ENCODE data around the gene HTT.

HTT gene

DNA sequence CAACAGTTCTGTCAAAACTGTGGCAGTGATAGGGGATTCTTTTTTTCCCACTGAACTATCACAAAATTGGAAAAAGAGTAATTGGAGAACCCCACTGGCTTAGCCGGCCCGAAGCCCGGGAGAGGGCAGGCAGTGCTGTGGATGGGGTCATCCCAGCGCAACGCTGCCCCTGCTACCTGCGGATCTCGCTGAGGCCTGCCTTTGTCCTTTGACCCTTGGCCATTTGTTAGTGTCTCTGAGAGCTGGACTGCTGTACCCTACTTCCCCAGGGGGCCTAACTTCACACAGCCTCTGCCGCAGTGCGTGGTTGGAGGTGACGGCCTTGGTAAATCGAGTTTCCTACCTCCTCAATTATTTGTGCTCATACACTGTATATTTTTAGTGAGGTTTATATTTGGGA is 131.5 kb downstream of the HTT start:
- H2BK12ac ChIP-seq (ENCODE audit: low read length) = no peak overlapping the region
- H3K9ac ChIP-seq (ENCODE audit: low read depth, low read length, poor library complexity) = peak overlapping the region; percentile 14
- no peak overlapping the region for H3K4ac ChIP-seq (ENCODE audit: low read length)
- H3K79me1 ChIP-seq (ENCODE audit: low read depth, low read length) = peaks cover 2% of the 10 kb centered on the region
- no peak overlapping the region for H3K27ac ChIP-seq (replicated peaks; ENCODE audit: low read length)
- H3K4me3 ChIP-seq (ENCODE audit: low read length in 2 of 2) = no peak overlapping the region
- no peak overlapping the region for H3K23ac ChIP-seq (ENCODE audit: low read depth, low read length, poor library complexity)
- no CpG with 5 or more reads among the region's 11 CpGs for WGBS, 2 donors (ENCODE audit: extremely low coverage in 2 of 2, insufficient read length in 2 of 2, insufficient replicate concordance in 1 of 2)
- peak; percentile 24 for DNase-seq (ENCODE audit: low spot score)
- no peak overlapping the region for H3K14ac ChIP-seq (ENCODE audit: low read length)
- H3K4me2 ChIP-seq (ENCODE audit: insufficient read depth, low read length, poor library complexity, severe bottlenecking) = no peak overlapping the region
- H3K4me1 ChIP-seq (ENCODE audit: control insufficient read depth in 2 of 2, insufficient read depth in 1 of 2, low read depth in 1 of 2, low read length in 2 of 2) = peaks cover 5 to 10% of the 10 kb centered on the region in 2 donors
- H3K36me3 ChIP-seq (replicated peaks in 1 of 2; ENCODE audit: control insufficient read depth in 2 of 2, insufficient read depth in 2 of 2, low read length in 2 of 2) = peaks cover 31 to 77% of the 10 kb centered on the region in 2 donors
- H2BK5ac ChIP-seq (ENCODE audit: low read length) = no peak overlapping the region
- no peaks in the 10 kb centered on the region for H3K27me3 ChIP-seq (ENCODE audit: control insufficient read depth in 3 of 3, insufficient read depth in 3 of 3, low read depth in 1 of 3, low read length in 3 of 3)
- no peak overlapping the region for H3K18ac ChIP-seq (ENCODE audit: low read length)
- H2AFZ ChIP-seq (ENCODE audit: low read length) = no peak overlapping the region
- H2BK15ac ChIP-seq (ENCODE audit: low read length) = no peak overlapping the region
- H4K91ac ChIP-seq (ENCODE audit: low read depth, low read length, poor library complexity) = no peak overlapping the region
- no peak overlapping the region for H4K8ac ChIP-seq (ENCODE audit: low read depth, low read length)
- no peak overlapping the region for H2BK120ac ChIP-seq (ENCODE audit: low read depth, low read length)
- no peaks in the 10 kb centered on the region for H3K9me3 ChIP-seq (replicated peaks in 1 of 2; ENCODE audit: control insufficient read depth in 2 of 2, insufficient read depth in 1 of 2, low read depth in 1 of 2, low read length in 2 of 2)
- H2AK5ac ChIP-seq (ENCODE audit: low read depth, low read length) = no peak overlapping the region

DNA sequence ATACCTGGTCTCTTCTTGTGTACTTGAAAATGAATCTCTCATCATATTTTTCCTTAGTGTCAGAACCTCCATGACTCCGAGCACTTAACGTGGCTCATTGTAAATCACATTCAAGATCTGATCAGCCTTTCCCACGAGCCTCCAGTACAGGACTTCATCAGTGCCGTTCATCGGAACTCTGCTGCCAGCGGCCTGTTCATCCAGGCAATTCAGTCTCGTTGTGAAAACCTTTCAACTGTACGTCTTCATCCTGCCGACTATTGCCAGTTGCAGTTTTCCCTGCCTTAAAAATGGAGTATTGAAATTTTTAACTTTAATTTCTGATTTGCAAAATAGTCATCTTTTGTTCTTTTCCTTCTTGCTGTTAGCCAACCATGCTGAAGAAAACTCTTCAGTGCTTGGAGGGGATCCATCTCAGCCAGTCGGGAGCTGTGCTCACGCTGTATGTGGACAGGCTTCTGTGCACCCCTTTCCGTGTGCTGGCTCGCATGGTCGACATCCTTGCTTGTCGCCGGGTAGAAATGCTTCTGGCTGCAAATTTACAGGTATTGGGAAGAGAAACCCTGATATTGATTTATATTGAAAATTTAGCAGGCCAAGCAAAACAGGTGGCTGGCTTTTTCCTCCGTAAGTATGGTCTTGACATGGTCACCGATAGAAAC is 132.1 kb downstream of the HTT start:
- Histone ChIP-seq H3K9ac (ENCODE audit: low read depth, low read length, poor library complexity) (no peak overlapping the region), H2AFZ (ENCODE audit: low read length) (no peak overlapping the region), H4K8ac (ENCODE audit: low read depth, low read length) (no peak overlapping the region), H3K18ac (ENCODE audit: low read length) (no peak overlapping the region), H3K23ac (ENCODE audit: low read depth, low read length, poor library complexity) (no peak overlapping the region), H2AK5ac (ENCODE audit: low read depth, low read length) (no peak overlapping the region), H3K9me3 (replicated peaks in 1 of 2; ENCODE audit: control insufficient read depth in 2 of 2, insufficient read depth in 1 of 2, low read depth in 1 of 2, low read length in 2 of 2) (no peaks in the 10 kb centered on the region), H3K36me3 (replicated peaks in 1 of 2; ENCODE audit: control insufficient read depth in 2 of 2, insufficient read depth in 2 of 2, low read length in 2 of 2) (peaks cover 31 to 80% of the 10 kb centered on the region in 2 donors), H3K27me3 (ENCODE audit: control insufficient read depth in 3 of 3, insufficient read depth in 3 of 3, low read depth in 1 of 3, low read length in 3 of 3) (no peaks in the 10 kb centered on the region), H2BK120ac (ENCODE audit: low read depth, low read length) (no peak overlapping the region), H2BK15ac (ENCODE audit: low read length) (no peak overlapping the region), H3K14ac (ENCODE audit: low read length) (no peak overlapping the region), H3K4me3 (ENCODE audit: low read length in 2 of 2) (no peak overlapping the region), H2BK12ac (ENCODE audit: low read length) (no peak overlapping the region), H3K4me1 (ENCODE audit: control insufficient read depth in 2 of 2, insufficient read depth in 1 of 2, low read depth in 1 of 2, low read length in 2 of 2) (peaks cover 5 to 10% of the 10 kb centered on the region in 2 donors), H3K4ac (ENCODE audit: low read length) (no peak overlapping the region), H4K91ac (ENCODE audit: low read depth, low read length, poor library complexity) (no peak overlapping the region), H3K27ac (replicated peaks; ENCODE audit: low read length) (peak overlapping the region; percentile 23), H2BK5ac (ENCODE audit: low read length) (no peak overlapping the region), H3K4me2 (ENCODE audit: insufficient read depth, low read length, poor library complexity, severe bottlenecking) (no peak overlapping the region), H3K79me1 (ENCODE audit: low read depth, low read length) (peaks cover 2% of the 10 kb centered on the region)
- WGBS, 2 donors (ENCODE audit: extremely low coverage in 2 of 2, insufficient read length in 2 of 2, insufficient replicate concordance in 1 of 2) = no CpG with 5 or more reads among the region's 18 CpGs
- DNase-seq (ENCODE audit: low spot score) = no peak

DNA sequence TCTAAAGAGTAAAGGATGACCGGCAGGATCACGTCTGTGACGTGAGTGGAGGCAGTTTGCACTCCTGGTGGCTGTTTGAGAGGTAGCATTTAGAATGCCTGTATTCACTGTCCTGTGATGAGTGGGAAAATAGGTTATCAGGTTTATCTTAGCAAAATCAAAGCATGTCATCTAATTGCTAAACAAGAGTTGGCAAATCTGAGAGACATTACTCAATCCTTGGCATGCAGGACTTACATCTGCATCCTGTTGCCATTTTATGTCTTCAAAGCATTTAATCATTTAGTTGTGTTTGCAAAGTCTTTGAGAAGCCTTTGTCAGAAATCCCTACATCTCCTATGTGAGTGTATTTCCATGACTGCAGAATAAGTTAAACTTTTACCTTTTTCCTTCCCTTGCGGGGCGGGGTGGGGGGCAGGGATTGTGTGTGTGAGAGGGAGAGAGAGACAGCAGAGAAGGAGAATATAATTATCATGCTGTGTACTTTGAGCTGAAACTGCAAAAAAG is 133.1 kb downstream of the HTT start:
- peaks cover 0 to 2% of the 10 kb centered on the region in 2 donors for H3K9me3 ChIP-seq (replicated peaks in 1 of 2; ENCODE audit: control insufficient read depth in 2 of 2, insufficient read depth in 1 of 2, low read depth in 1 of 2, low read length in 2 of 2)
- no peak overlapping the region for H3K4me3 ChIP-seq (ENCODE audit: low read length in 2 of 2)
- H2BK5ac ChIP-seq (ENCODE audit: low read length) = no peak overlapping the region
- H3K18ac ChIP-seq (ENCODE audit: low read length) = no peak overlapping the region
- H3K27me3 ChIP-seq (ENCODE audit: control insufficient read depth in 3 of 3, insufficient read depth in 3 of 3, low read depth in 1 of 3, low read length in 3 of 3) = no peaks in the 10 kb centered on the region
- no peak overlapping the region for H3K4me2 ChIP-seq (ENCODE audit: insufficient read depth, low read length, poor library complexity, severe bottlenecking)
- peaks cover 5 to 10% of the 10 kb centered on the region in 2 donors for H3K4me1 ChIP-seq (ENCODE audit: control insufficient read depth in 2 of 2, insufficient read depth in 1 of 2, low read depth in 1 of 2, low read length in 2 of 2)
- H2BK12ac ChIP-seq (ENCODE audit: low read length) = no peak overlapping the region
- whole genome bisulfite sequencing, 2 donors (ENCODE audit: extremely low coverage in 2 of 2, insufficient read length in 2 of 2, insufficient replicate concordance in 1 of 2) = no CpG with 5 or more reads among the region's 5 CpGs
- peaks cover 38 to 80% of the 10 kb centered on the region in 2 donors for H3K36me3 ChIP-seq (replicated peaks in 1 of 2; ENCODE audit: control insufficient read depth in 2 of 2, insufficient read depth in 2 of 2, low read length in 2 of 2)
- H3K23ac ChIP-seq (ENCODE audit: low read depth, low read length, poor library complexity) = no peak overlapping the region
- no peak overlapping the region for H2BK120ac ChIP-seq (ENCODE audit: low read depth, low read length)
- H3K27ac ChIP-seq (replicated peaks; ENCODE audit: low read length) = no peak overlapping the region
- no peak overlapping the region for H2AFZ ChIP-seq (ENCODE audit: low read length)
- no peak for DNase-seq (ENCODE audit: low spot score)
- H3K4ac ChIP-seq (ENCODE audit: low read length) = no peak overlapping the region
- H2BK15ac ChIP-seq (ENCODE audit: low read length) = no peak overlapping the region
- H2AK5ac ChIP-seq (ENCODE audit: low read depth, low read length) = no peak overlapping the region
- no peak overlapping the region for H4K91ac ChIP-seq (ENCODE audit: low read depth, low read length, poor library complexity)
- no peak overlapping the region for H4K8ac ChIP-seq (ENCODE audit: low read depth, low read length)
- no peak overlapping the region for H3K14ac ChIP-seq (ENCODE audit: low read length)
- no peak overlapping the region for H3K9ac ChIP-seq (ENCODE audit: low read depth, low read length, poor library complexity)
- peaks cover 2% of the 10 kb centered on the region for H3K79me1 ChIP-seq (ENCODE audit: low read depth, low read length)

DNA sequence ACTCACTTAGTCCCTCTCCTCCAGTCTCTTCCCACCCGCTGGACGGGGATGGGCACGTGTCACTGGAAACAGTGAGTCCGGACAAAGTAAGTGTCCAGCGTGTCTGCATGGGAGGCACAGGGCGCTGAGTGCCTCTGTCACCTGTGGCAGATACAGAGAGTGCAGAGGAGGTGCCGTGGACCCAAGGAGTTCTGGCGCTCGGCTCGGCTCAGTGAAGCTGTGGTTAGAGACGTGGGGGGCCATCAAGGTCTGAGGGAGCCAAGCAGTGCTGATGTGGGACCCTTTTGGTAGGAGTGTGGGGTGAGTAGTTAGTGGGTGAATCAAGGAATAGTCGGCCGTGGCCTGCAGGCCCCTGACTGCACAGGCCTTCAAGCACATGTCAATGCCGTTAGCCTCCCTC is 134.3 kb downstream of the HTT start:
- DNase-seq (ENCODE audit: low spot score) = no peak
- Histone ChIP-seq H2BK120ac (ENCODE audit: low read depth, low read length) (no peak overlapping the region), H2AFZ (ENCODE audit: low read length) (no peak overlapping the region), H3K14ac (ENCODE audit: low read length) (no peak overlapping the region), H3K23ac (ENCODE audit: low read depth, low read length, poor library complexity) (peak overlapping the region; percentile 17), H3K4me2 (ENCODE audit: insufficient read depth, low read length, poor library complexity, severe bottlenecking) (no peak overlapping the region), H3K4ac (ENCODE audit: low read length) (no peak overlapping the region), H3K27ac (replicated peaks; ENCODE audit: low read length) (no peak overlapping the region), H2BK12ac (ENCODE audit: low read length) (no peak overlapping the region), H3K79me1 (ENCODE audit: low read depth, low read length) (peaks cover 2% of the 10 kb centered on the region), H3K9me3 (replicated peaks in 1 of 2; ENCODE audit: control insufficient read depth in 2 of 2, insufficient read depth in 1 of 2, low read depth in 1 of 2, low read length in 2 of 2) (peaks cover 0 to 2% of the 10 kb centered on the region in 2 donors), H4K91ac (ENCODE audit: low read depth, low read length, poor library complexity) (no peak overlapping the region), H2AK5ac (ENCODE audit: low read depth, low read length) (no peak overlapping the region), H2BK15ac (ENCODE audit: low read length) (no peak overlapping the region), H3K18ac (ENCODE audit: low read length) (peak overlapping the region; percentile 35), H4K8ac (ENCODE audit: low read depth, low read length) (no peak overlapping the region), H3K36me3 (replicated peaks in 1 of 2; ENCODE audit: control insufficient read depth in 2 of 2, insufficient read depth in 2 of 2, low read length in 2 of 2) (peaks cover 48 to 87% of the 10 kb centered on the region in 2 donors), H3K4me3 (ENCODE audit: low read length in 2 of 2) (no peak overlapping the region), H3K9ac (ENCODE audit: low read depth, low read length, poor library complexity) (no peak overlapping the region), H3K27me3 (ENCODE audit: control insufficient read depth in 3 of 3, insufficient read depth in 3 of 3, low read depth in 1 of 3, low read length in 3 of 3) (no peaks in the 10 kb centered on the region), H3K4me1 (ENCODE audit: control insufficient read depth in 2 of 2, insufficient read depth in 1 of 2, low read depth in 1 of 2, low read length in 2 of 2) (peaks cover 5 to 10% of the 10 kb centered on the region in 2 donors), H2BK5ac (ENCODE audit: low read length) (no peak overlapping the region)
- whole genome bisulfite sequencing, 2 donors (ENCODE audit: extremely low coverage in 2 of 2, insufficient read length in 2 of 2, insufficient replicate concordance in 1 of 2) = no CpG with 5 or more reads among the region's 14 CpGs
